OCI-LY3 (cell line): ENCODE data around the gene COX5A.
"Not testable (repeated sequence)": the region's sequence is repeated elsewhere in the genome, so short reads cannot be mapped to it uniquely, and the experiment has no call there.

Experiments used
- H2AFZ ChIP-seq: fragments of 200-600, 300-600 bp; shearing (Covaris generic); 2 replicates; pipeline ENCODE4 v1.6.0; 2014; ENCODE audit warnings: antibody characterized with exemption, low read depth, low read length
- H3K27ac ChIP-seq: fragments of 200-600, 300-600 bp; sonication (generic); 2 replicates; pipeline ENCODE4 v1.5.1; 2014; ENCODE audit warnings: mild to moderate bottlenecking, low read length, moderate library complexity, mixed read lengths
- H3K27me3 ChIP-seq: fragments of 200-600, 300-600 bp; sonication (generic); 2 replicates; pipeline ENCODE4 v1.6.1; 2014; ENCODE audit warnings: low read depth, low read length, mixed read lengths
- H3K36me3 ChIP-seq: fragments of 200-600, 300-600 bp; sonication (generic); replicated peaks from 2 replicates; pipeline ENCODE3; 2014; ENCODE audit warnings: low read depth, low read length, mixed read lengths
- H3K4me1 ChIP-seq: fragments of 300-600, 200-600 bp; sonication (generic); 2 replicates; pipeline ENCODE4 v1.6.1; 2014; ENCODE audit warnings: low read length, mixed read lengths
- H3K4me2 ChIP-seq: fragments of 200-600, 300-600 bp; sonication (generic); 2 replicates; pipeline ENCODE4 v1.6.1; 2014; ENCODE audit warnings: low read length, mixed read lengths
- H3K4me3 ChIP-seq: fragments of 300-600, 200-600 bp; sonication (generic); 2 replicates; pipeline ENCODE4 v1.5.1; 2014; ENCODE audit warnings: antibody characterized with exemption, mild to moderate bottlenecking, low read length, moderate library complexity
- H3K79me2 ChIP-seq: fragments of 300-600, 200-600 bp; shearing (Covaris generic); 2 replicates; pipeline ENCODE4 v1.6.1; 2014; ENCODE audit warnings: mild to moderate bottlenecking, low read length, mixed read lengths
- H3K9ac ChIP-seq: fragments of 300-600, 200-600 bp; shearing (Covaris generic); 2 replicates; pipeline ENCODE4 v1.6.0; 2014; ENCODE audit warnings: mild to moderate bottlenecking, low read length, moderate library complexity
- H3K9me3 ChIP-seq: fragments of 200-600, 300-600 bp; shearing (Covaris generic); 2 replicates; pipeline ENCODE4 v1.6.1; 2014; ENCODE audit warnings: low read length, mixed read lengths; ENCODE audit not compliant: insufficient read depth
- H4K20me1 ChIP-seq: fragments of 200-600, 300-600 bp; sonication (generic); 2 replicates; pipeline ENCODE4 v1.6.1; 2016; ENCODE audit warnings: low read length, mixed read lengths; ENCODE audit not compliant: insufficient read depth
- EZH2phosphoT487 ChIP-seq: fragments of 200-600 bp; shearing (Covaris generic); IDR thresholded peaks from 2 replicates; pipeline ENCODE4 v1.6.1; 2018; ENCODE audit warnings: antibody characterized with exemption, mixed run types, low read depth
- TF ChIP-seq, protein P1 (sequence below): fragments of 200-600, 300-600 bp; sonication (generic); IDR thresholded peaks from 2 replicates; pipeline ENCODE4 v1.5.1; 2014; ENCODE audit warnings: antibody characterized with exemption, low read length, low read depth

COX5A gene

DNA sequence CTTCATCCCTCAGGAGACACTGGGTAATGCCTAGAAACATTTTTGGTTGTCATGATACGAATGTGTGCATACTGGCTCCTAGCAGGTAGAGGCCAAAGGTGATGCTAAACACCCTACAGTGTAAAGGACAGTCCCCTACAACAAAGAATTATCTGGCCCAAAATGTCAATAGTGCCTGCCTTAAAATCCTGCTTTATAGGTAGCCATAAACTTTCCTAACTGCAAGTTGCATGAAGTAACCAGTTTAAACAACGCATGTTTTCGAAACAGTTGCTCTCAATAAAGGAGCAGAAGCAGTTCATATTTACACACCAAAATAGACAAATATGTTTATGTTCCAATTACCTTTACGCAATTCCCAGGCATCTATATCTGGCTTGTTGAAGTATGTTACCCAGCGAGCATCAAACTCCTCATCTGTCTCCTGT is 9.1 kb downstream of the COX5A start:
- peaks cover 81% of the 10 kb centered on the region for H3K79me2 ChIP-seq
- no peaks in the 10 kb centered on the region for H3K27me3 ChIP-seq
- no peak overlapping the region for H3K4me2 ChIP-seq
- peaks cover 39% of the 10 kb centered on the region for H3K36me3 ChIP-seq
- H3K9me3 ChIP-seq = no peaks in the 10 kb centered on the region
- H2AFZ ChIP-seq = no peak overlapping the region
- TF ChIP-seq EZH2phosphoT487 = no peak
- TF ChIP-seq, protein P1, sequence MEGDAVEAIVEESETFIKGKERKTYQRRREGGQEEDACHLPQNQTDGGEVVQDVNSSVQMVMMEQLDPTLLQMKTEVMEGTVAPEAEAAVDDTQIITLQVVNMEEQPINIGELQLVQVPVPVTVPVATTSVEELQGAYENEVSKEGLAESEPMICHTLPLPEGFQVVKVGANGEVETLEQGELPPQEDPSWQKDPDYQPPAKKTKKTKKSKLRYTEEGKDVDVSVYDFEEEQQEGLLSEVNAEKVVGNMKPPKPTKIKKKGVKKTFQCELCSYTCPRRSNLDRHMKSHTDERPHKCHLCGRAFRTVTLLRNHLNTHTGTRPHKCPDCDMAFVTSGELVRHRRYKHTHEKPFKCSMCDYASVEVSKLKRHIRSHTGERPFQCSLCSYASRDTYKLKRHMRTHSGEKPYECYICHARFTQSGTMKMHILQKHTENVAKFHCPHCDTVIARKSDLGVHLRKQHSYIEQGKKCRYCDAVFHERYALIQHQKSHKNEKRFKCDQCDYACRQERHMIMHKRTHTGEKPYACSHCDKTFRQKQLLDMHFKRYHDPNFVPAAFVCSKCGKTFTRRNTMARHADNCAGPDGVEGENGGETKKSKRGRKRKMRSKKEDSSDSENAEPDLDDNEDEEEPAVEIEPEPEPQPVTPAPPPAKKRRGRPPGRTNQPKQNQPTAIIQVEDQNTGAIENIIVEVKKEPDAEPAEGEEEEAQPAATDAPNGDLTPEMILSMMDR = no peak
- H3K9ac ChIP-seq = no peak overlapping the region
- no peak overlapping the region for H3K27ac ChIP-seq
- peaks cover 26% of the 10 kb centered on the region for H4K20me1 ChIP-seq
- H3K4me1 ChIP-seq = peaks cover 13% of the 10 kb centered on the region
- H3K4me3 ChIP-seq = no peak overlapping the region

DNA sequence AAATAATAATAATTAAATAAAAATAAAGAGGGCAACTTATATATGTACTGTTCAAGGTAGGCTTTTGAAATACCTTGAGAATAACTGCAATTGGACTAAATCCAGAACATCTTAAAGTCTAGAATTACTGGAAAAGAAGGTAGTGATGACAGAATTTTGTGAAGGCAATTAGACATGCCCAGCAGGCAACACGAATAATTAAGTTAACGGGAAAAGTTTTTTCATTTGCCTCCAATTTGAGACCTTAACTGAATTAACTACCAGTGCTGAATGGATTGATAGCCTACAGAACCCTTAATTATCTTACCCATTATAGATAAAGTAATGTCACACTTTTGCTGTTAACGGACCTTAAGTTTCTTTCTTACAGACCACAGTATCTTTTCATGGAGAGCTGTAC is 13.3 kb downstream of the COX5A start:
- no peak overlapping the region for H2AFZ ChIP-seq
- peaks cover 42% of the 10 kb centered on the region for H3K79me2 ChIP-seq
- no peaks in the 10 kb centered on the region for H3K27me3 ChIP-seq
- TF ChIP-seq EZH2phosphoT487 = no peak
- TF ChIP-seq, protein P1 = no peak
- no peak overlapping the region for H3K27ac ChIP-seq
- no peak overlapping the region for H3K4me2 ChIP-seq
- peaks cover 3% of the 10 kb centered on the region; the same call in 1 of the 2 replicates for H4K20me1 ChIP-seq
- no peak overlapping the region for H3K4me3 ChIP-seq
- H3K9me3 ChIP-seq = no peaks in the 10 kb centered on the region
- H3K4me1 ChIP-seq = peaks cover 4% of the 10 kb centered on the region
- H3K9ac ChIP-seq = no peak overlapping the region
- H3K36me3 ChIP-seq = peaks cover 63% of the 10 kb centered on the region

DNA sequence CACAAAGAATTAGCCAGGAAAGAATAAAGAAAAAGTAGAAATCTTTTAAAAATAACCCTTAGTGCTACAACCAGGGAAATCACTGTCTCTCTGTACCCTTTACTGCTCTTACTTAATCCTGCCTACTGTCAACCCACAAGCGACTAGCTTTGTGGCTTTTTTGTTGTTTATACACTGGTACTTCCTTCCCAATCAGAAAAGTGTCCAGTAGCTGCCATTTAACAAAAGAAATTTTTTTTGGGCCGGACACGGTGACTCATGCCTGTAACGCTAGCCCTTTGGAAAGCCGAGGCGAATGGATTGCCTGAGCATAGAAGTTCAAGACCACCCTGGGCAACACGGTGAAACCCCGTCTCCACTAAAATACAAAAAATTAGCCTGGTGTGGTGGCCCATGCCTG is 17.4 kb downstream of the COX5A start:
- no peak for TF ChIP-seq EZH2phosphoT487
- TF ChIP-seq, protein P1 = no peak
- no peak overlapping the region for H3K9ac ChIP-seq
- no peaks in the 10 kb centered on the region for H3K27me3 ChIP-seq
- no peaks in the 10 kb centered on the region; the same call in 1 of the 2 replicates for H4K20me1 ChIP-seq
- H3K4me1 ChIP-seq = peaks cover 14% of the 10 kb centered on the region
- H2AFZ ChIP-seq = no peak overlapping the region
- H3K36me3 ChIP-seq = peaks cover 66% of the 10 kb centered on the region
- H3K79me2 ChIP-seq = peaks cover 13% of the 10 kb centered on the region
- no peak overlapping the region for H3K4me3 ChIP-seq
- no peak overlapping the region for H3K4me2 ChIP-seq
- no peak overlapping the region for H3K27ac ChIP-seq
- H3K9me3 ChIP-seq = no peaks in the 10 kb centered on the region

DNA sequence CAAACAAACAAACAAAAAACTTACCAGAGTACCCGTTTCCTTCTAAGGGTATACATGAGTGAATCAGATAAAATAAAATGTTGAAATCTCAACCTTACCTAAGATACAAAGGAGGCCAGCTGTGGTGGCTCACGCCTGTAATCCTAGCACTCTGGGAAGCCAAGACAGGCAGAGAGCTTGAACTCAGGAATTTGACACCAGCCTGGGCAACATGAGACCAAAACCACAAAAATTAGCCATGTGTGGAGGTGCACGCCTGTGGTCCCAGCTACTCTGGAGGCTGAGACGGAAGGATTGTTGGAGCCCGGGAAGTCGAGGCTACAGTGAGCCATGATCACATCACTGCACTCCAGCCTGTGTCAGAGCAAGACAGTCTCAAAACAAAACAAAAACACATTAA is 20.2 kb downstream of the COX5A start:
- no peak overlapping the region for H3K27ac ChIP-seq
- no peak for TF ChIP-seq EZH2phosphoT487
- TF ChIP-seq, protein P1 = no peak
- peaks cover 14% of the 10 kb centered on the region for H3K4me1 ChIP-seq
- H3K9me3 ChIP-seq = no peaks in the 10 kb centered on the region
- H3K4me3 ChIP-seq = no peak overlapping the region
- H4K20me1 ChIP-seq = no peaks in the 10 kb centered on the region; the same call in 1 of the 2 replicates
- no peak overlapping the region for H2AFZ ChIP-seq
- 0 out of 2 replicates have a peak, but pooled peaks cover 3% of the 10 kb centered on the region for H3K79me2 ChIP-seq
- no peak overlapping the region for H3K9ac ChIP-seq
- no peak overlapping the region for H3K4me2 ChIP-seq
- peaks cover 63% of the 10 kb centered on the region for H3K36me3 ChIP-seq
- H3K27me3 ChIP-seq = no peaks in the 10 kb centered on the region

DNA sequence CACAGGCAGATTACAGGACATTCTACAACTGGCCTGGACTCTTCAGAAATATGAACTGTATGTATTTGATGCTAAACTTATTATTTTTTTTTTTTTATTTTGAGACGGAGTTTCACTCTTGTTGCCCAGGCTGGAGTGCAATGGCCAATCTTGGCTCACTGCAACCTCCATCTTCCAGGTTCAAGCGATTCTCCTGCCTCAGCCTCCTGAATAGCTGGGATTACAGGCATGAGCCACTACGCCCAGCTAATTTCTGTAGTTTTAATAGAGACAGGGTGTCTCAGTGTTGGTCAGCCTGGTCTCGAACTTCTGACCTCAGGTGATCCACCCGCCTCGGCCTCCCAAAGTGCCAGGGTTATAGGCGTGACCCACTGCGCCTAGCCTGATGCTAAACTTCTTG is 24.1 kb downstream of the COX5A start:
- H3K79me2 ChIP-seq, H3K9me3 ChIP-seq, H3K9ac ChIP-seq, H3K4me3 ChIP-seq, H3K27ac ChIP-seq, H3K4me1 ChIP-seq, H4K20me1 ChIP-seq, H3K27me3 ChIP-seq, H2AFZ ChIP-seq, H3K4me2 ChIP-seq: not testable (repeated sequence)
- peaks cover 53% of the 10 kb centered on the region for H3K36me3 ChIP-seq
